Erythroblast (primary cell): ENCODE results near the gene FABP1.

ENCODE experiments used
- GATA1 ChIP-seq: IDR thresholded peaks from 2 replicates; pipeline ENCODE4 v1.6.1; 2011; ENCODE audit warnings: low read depth, mild to moderate bottlenecking, control low read depth, low read length, moderate library complexity
- POLR2A ChIP-seq: IDR thresholded peaks from 2 replicates; pipeline ENCODE4 v1.6.1; 2011; ENCODE audit warnings: mild to moderate bottlenecking, low read length

- TF ChIP-seq POLR2A = no peak
- TF ChIP-seq GATA1 = no peak
These were observed 4.5 kb downstream of the FABP1 start for GRCh38 chr2:88123164-88123974.
